Activated naive CD4-positive, alpha-beta T cell treated with anti-CD3 and anti-CD28 coated beads, Interleukin-2, amount 10 ng/mL, durations not matched to agents 7 days and 5 days (primary cell): Measurements from ENCODE around the gene LHX6.

Experiments
- CTCF ChIA-PET: fragments of 350-600 bp; sonication (Branson Sonifier 250); formaldehyde crosslinking; loops from one replicate; lab custom pipeline; 2021; ENCODE audit warnings: antibody characterized with exemption; lab: Charles Lee
- DNase-seq: peaks from one replicate; pipeline ENCODE4 v3.0.0-alpha.2; 2020
- H3K27ac Mint-ChIP-seq: one replicate; pipeline ENCODE4 v1.8.0; 2021; ENCODE audit warnings: mild to moderate bottlenecking, moderate library complexity, mixed read lengths
- H3K27me3 Mint-ChIP-seq: one replicate; pipeline ENCODE4 v1.8.0; 2021; ENCODE audit warnings: mild to moderate bottlenecking, mixed read lengths
- H3K36me3 Mint-ChIP-seq: one replicate; pipeline ENCODE4 v1.8.0; 2021; ENCODE audit warnings: mixed read lengths
- H3K4me1 Mint-ChIP-seq: one replicate; pipeline ENCODE4 v1.8.0; 2021; ENCODE audit warnings: mixed read lengths
- H3K4me3 Mint-ChIP-seq: one replicate; pipeline ENCODE4 v1.8.0; 2021; ENCODE audit warnings: mild to moderate bottlenecking, moderate library complexity, mixed read lengths
- H3K9me3 Mint-ChIP-seq: one replicate; pipeline ENCODE4 v1.8.0; 2021; ENCODE audit warnings: mixed read lengths

Gene LHX6

DNA sequence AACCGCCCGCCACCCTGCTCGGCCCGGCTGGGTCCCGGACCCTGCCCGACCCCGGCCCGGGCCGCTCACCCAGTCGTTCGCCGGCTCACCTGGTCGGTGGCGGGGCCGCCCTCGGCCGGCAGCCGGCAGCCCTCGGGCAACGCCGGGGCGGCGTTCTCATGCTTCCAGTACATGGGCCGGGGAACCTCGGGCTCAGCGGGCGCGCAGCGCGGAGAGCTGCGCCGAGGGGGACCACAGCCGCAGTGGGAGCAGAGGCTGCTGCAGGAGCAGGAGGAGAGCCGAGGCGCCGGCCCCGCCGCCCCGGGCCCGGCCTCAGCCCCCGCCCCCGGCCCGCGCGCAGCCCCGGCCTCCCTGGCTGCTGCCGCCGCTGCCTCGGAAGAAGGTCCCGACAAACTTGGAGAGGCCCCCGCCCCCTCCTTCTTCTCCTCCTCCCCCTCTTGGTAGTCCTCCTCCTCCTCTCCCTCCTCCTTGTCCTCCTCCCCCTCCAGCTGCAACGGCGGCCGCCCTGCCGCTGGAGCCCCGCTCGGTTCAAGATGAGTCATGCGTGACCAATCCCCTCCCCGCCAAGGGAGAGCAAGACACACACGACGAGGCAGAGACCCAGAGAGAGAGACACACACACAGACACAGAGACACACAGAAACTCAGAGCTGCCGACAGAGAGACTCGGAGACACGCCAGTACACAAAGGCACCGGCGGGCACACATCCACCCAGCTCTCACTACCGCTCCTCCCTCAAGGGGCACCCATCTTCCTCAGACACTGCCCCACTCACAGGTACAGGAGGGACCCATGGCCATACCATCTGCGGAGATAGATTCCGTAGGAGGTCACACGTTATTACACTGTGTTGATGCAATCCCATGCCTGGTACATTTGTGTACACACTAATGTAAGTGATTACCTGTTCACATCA lies at the start of gene LHX6:
Gene LHX6, minus strand, starts transcription at position 390 of the 917 bp plus-strand sequence. Its CDS starts 217 bp downstream, at position 173.
- peaks cover 5% of the 10 kb centered on the region for H3K4me1 Mint-ChIP-seq
- no peak within 1 kb of the TSS for H3K27ac Mint-ChIP-seq
- no peaks in the 10 kb centered on the region for H3K9me3 Mint-ChIP-seq
- no peak for DNase-seq
- no peaks in the 10 kb centered on the region for H3K36me3 Mint-ChIP-seq
- peaks cover 55% of the 10 kb centered on the region for H3K27me3 Mint-ChIP-seq
- no peak within 1 kb of the TSS for H3K4me3 Mint-ChIP-seq
- CTCF ChIA-PET, result no interaction called here

DNA sequence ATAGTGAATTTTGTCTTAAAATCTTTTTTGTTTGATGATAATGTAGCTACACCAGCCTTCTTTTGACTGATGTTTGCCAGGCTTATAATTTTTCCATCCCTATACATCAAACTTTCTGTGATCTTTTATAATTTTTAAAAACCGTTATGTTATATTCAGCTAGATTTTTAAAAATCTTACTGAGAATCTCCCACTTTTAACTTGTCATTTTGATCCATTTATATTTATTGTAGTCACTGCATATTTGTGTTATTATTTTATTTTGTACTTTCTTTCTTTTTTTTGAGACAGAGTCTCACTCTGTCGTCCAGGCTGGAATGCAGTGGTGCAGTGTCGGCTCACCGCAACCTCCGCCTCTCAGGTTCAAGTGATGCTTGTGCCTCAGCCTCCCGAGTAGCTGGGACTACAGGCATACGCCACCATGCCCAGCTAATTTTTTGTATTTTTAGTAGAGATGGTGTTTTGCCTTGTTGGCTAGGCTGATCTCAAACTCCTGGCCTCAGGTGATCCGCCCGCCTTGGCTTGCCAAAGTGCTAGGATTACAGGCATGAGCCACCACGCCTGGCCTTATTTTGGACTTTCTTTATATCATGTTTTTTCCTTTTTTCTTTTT lies 48.6 kb upstream of the LHX6 start:
- DNase-seq, result no peak
- Mint-ChIP-seq H3K27ac (no peak overlapping the region), H3K9me3 (no peaks in the 10 kb centered on the region), H3K4me1 (no peaks in the 10 kb centered on the region), H3K36me3 (peaks cover 44% of the 10 kb centered on the region), H3K27me3 (no peaks in the 10 kb centered on the region), H3K4me3 (no peak overlapping the region)
- CTCF ChIA-PET, result no interaction called here

DNA sequence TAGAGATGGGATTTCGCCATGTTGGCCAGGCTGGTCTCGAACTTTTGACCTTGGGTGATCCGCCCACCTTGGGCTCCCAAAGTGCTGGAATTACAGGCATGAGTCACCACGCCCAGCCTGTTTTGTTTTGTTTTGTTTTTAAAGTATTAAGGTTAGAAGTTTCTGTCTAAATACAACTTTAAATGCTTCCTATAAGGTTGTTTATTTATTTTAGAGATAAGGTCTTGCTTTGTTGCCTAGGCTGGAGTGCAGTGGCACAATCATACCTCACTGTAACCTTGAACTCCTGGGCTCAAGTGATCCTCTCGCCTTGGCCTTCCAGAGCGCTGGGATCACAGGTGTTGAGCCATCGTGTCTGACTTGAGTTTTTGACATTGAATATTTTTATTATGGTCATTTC lies 47.3 kb upstream of the LHX6 start:
- H3K36me3 Mint-ChIP-seq, result peaks cover 50% of the 10 kb centered on the region
- no peaks in the 10 kb centered on the region for H3K4me1 Mint-ChIP-seq
- H3K4me3 Mint-ChIP-seq, result no peak overlapping the region
- no peaks in the 10 kb centered on the region for H3K9me3 Mint-ChIP-seq
- no peak overlapping the region for H3K27ac Mint-ChIP-seq
- CTCF ChIA-PET, result no interaction called here
- DNase-seq, result no peak
- no peaks in the 10 kb centered on the region for H3K27me3 Mint-ChIP-seq

GRCh38 chr9:122274055-122274454 lies 45.3 kb upstream of the LHX6 start:
- Mint-ChIP-seq H3K27ac (no peak overlapping the region), H3K36me3 (peaks cover 44% of the 10 kb centered on the region), H3K27me3 (no peaks in the 10 kb centered on the region), H3K4me3 (no peak overlapping the region), H3K4me1 (no peaks in the 10 kb centered on the region), H3K9me3 (no peaks in the 10 kb centered on the region)
- DNase-seq, result no peak
- CTCF ChIA-PET, result no interaction called here

- Mint-ChIP-seq H3K36me3 (peaks cover 26% of the 10 kb centered on the region), H3K27ac (no peak overlapping the region), H3K9me3 (no peaks in the 10 kb centered on the region), H3K4me1 (peaks cover 29% of the 10 kb centered on the region), H3K4me3 (no peak overlapping the region), H3K27me3 (peaks cover 4% of the 10 kb centered on the region)
- DNase-seq, result no peak
- CTCF ChIA-PET, result no interaction called here
Measured at GRCh38 chr9:122268041-122268814, 39.5 kb upstream of the LHX6 start.

DNA sequence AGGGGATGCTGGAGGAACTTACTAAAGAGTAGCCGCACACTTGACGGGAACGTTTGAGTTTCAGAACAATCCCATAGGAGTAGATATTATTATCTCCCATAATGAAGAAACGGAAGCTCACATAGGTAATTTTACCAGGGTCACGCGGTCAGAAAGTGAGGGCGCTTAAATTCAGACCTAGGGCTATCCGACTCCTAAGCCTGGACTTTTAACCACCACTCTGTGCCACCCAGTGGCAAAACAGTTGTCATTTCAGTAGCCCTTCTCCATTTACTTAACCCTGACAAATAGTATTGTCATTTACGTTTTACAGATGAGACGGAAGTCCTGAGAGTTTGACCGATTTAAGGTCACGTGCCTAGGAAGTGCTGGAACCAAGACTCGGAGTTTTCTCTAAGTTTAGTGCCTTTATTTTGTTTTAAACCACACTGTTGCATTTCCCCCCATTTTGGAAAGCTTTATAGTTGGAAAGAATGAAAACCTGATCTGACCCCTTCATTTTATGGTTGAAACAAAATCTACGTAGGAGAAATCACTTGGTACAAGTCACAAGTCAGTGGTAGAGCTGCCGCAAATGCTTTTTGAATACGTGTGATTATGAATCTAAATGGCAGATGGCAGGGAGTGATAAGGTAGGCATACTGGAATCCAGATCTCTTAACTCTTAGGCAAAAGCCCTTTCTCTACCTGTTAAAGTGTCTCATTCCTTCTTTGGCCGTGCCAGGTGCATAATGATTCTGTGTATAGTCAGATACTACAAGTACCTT lies 36.6 kb upstream of the LHX6 start:
- H3K4me1 Mint-ChIP-seq, result peaks cover 52% of the 10 kb centered on the region

GRCh38 chr9:122264360-122265148 lies 35.8 kb upstream of the LHX6 start, which contains the start of the genes MRRF and RBM18:
MRRF (plus strand) TSS chr9:122264882; CDS start chr9:122270892, 6,010 bp downstream.
RBM18 (minus strand) TSS chr9:122264840; CDS start chr9:122261492, 3,348 bp downstream.
- Mint-ChIP-seq H3K9me3 (no peaks in the 10 kb centered on the region), H3K4me3 (peak within 1 kb of the TSS; percentile 83), H3K27ac (peak within 1 kb of the TSS; percentile 99), H3K27me3 (peaks cover 4% of the 10 kb centered on the region), H3K36me3 (peaks cover 21% of the 10 kb centered on the region), H3K4me1 (peaks cover 52% of the 10 kb centered on the region)
- DNase-seq, result peak; percentile 93
- CTCF ChIA-PET, result interaction anchor here (0.9 to 1.0 kb wide), 3 partner anchors 12 to 165 kb away, joined by 3 read pairs; no protein-coding TSS in a partner anchor

More for the DNA sequence above, 36.6 kb upstream of the LHX6 start:
- CTCF ChIA-PET, result interaction anchor here (1.0 kb wide), 2 partner anchors 13 to 140 kb away, joined by 3 read pairs; no protein-coding TSS in a partner anchor
- Mint-ChIP-seq H3K27ac (peak overlapping the region; percentile 99), H3K9me3 (no peaks in the 10 kb centered on the region), H3K27me3 (peaks cover 4% of the 10 kb centered on the region), H3K36me3 (peaks cover 15% of the 10 kb centered on the region), H3K4me3 (peak overlapping the region; percentile 83)
- DNase-seq, result peak; percentile 33

DNA sequence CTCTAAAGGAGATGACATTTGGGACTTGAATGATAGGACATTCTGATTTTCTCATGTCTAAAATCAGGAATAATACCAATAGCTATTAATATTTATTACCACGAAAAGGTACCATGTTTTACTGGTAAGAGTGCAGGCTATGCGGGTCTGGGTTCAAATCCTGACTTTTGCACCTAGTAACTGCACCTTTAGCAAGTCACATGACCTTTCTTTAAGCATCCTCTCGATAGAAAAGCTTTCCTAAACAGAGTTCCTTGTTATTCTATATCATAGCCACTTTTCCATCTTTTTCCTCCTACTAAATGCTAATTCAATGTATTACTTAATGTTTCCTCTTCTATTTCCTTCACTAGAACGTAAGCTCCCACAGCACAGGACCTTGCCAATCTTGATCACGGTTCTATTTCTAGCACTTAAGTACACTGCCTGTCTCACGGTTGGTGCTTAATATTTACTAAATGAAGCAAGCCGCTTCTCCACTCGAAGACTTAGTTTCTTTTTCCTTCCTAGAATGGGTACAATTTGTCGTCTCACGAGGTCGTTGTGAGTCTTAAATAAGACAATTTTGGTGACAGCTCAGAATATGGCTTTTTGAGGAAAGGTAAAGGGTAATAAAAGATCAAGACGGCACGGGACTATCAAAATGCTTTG lies 35.1 kb upstream of the LHX6 start:
- H3K36me3 Mint-ChIP-seq, result peaks cover 29% of the 10 kb centered on the region
- H3K4me3 Mint-ChIP-seq, result peak overlapping the region; percentile 83
- CTCF ChIA-PET, result interaction anchor here (0.9 kb wide), 1 partner anchor 165 kb away, joined by 3 read pairs; no protein-coding TSS in a partner anchor

GRCh38 chr9:122262073-122262472 lies 33.3 kb upstream of the LHX6 start:
- Mint-ChIP-seq H3K9me3 (no peaks in the 10 kb centered on the region), H3K4me1 (peaks cover 44% of the 10 kb centered on the region), H3K27me3 (peaks cover 4% of the 10 kb centered on the region), H3K4me3 (peak overlapping the region; percentile 18), H3K36me3 (peaks cover 38% of the 10 kb centered on the region), H3K27ac (peak overlapping the region; percentile 64)
- CTCF ChIA-PET, result interaction anchor here (1.0 kb wide), 1 partner anchor 167 kb away, joined by 5 read pairs; no protein-coding TSS in a partner anchor
- DNase-seq, result no peak

More for the DNA sequence above, 35.1 kb upstream of the LHX6 start:
- Mint-ChIP-seq H3K27me3 (peaks cover 4% of the 10 kb centered on the region), H3K27ac (peak overlapping the region; percentile 99), H3K9me3 (no peaks in the 10 kb centered on the region), H3K4me1 (peaks cover 52% of the 10 kb centered on the region)
- DNase-seq, result no peak

DNA sequence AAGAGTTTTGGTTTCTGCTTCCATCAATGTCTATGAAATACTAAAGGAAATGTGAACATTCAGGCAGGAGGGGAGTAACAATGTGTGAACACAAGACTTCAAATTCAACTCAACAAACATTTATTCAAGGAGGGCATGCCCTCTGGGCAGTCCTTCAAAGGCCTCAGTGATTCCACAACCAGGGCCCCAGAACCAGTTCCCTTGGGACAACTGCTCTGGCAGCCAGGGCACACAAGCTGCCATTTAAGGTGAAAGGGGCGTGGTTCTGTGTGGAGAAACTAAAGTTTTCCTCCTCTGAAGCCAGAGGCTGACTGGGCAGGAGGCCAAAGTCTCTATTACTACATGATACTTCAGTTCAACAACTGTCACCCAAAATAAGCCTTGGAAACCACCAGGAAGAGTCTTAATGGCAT lies 32.7 kb upstream of the LHX6 start:
- H3K4me3 Mint-ChIP-seq, result no peak overlapping the region
- DNase-seq, result no peak
- H3K27me3 Mint-ChIP-seq, result peaks cover 4% of the 10 kb centered on the region
- CTCF ChIA-PET, result interaction anchor here (1.0 kb wide), 1 partner anchor 166 kb away, joined by 5 read pairs; no protein-coding TSS in a partner anchor
- H3K4me1 Mint-ChIP-seq, result peaks cover 44% of the 10 kb centered on the region
- H3K27ac Mint-ChIP-seq, result no peak overlapping the region
- H3K36me3 Mint-ChIP-seq, result peaks cover 38% of the 10 kb centered on the region
- H3K9me3 Mint-ChIP-seq, result no peaks in the 10 kb centered on the region

DNA sequence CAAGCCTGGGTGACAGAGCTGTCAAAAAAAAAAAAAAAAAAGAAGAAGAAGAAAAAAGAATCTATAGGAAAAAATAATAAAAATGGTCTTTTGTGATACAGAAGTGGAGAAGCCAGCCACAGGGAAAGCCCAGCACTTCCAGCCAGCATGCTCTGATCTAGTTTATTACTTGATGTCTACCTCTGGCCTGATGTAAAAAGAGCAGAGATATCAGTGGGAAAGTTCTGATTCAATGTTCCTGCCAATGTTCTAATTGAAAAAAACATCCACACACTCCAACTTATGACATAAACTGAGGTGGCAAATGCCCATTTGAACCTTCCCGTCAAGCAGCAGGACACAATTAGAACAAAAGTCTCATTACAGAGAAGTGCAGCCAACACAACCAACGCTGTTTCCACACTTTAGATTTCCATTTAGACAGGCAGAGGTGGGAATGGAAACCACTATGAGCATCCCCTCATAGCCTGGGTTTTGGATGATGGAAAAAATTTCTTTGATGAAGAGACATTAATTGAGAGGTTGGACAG lies 30.2 kb upstream of the LHX6 start:
- Mint-ChIP-seq H3K27ac (no peak overlapping the region), H3K4me1 (peaks cover 29% of the 10 kb centered on the region)
- CTCF ChIA-PET, result no interaction called here

GRCh38 chr9:122256206-122256605 lies 27.4 kb upstream of the LHX6 start:
- CTCF ChIA-PET, result no interaction called here
- no peak overlapping the region for H3K27ac Mint-ChIP-seq
- H3K36me3 Mint-ChIP-seq, result peaks cover 49% of the 10 kb centered on the region
- H3K27me3 Mint-ChIP-seq, result no peaks in the 10 kb centered on the region
- H3K9me3 Mint-ChIP-seq, result no peaks in the 10 kb centered on the region
- H3K4me3 Mint-ChIP-seq, result no peak overlapping the region
- no peak for DNase-seq
- peaks cover 4% of the 10 kb centered on the region for H3K4me1 Mint-ChIP-seq

More for the DNA sequence above, 30.2 kb upstream of the LHX6 start:
- Mint-ChIP-seq H3K4me3 (no peak overlapping the region), H3K36me3 (peaks cover 40% of the 10 kb centered on the region), H3K27me3 (no peaks in the 10 kb centered on the region), H3K9me3 (no peaks in the 10 kb centered on the region)
- DNase-seq, result no peak
